HuH-7 (cell line): ENCODE data around the gene NR2C1.
"Not testable (repeated sequence)": the region's sequence is repeated elsewhere in the genome, so short reads cannot be mapped to it uniquely, and the experiment has no call there.

Experiments
- DNase-seq: peaks from one replicate; pipeline ENCODE4 v3.0.0; 2011; ENCODE audit warnings: low spot score

The NR2C1 gene

DNA sequence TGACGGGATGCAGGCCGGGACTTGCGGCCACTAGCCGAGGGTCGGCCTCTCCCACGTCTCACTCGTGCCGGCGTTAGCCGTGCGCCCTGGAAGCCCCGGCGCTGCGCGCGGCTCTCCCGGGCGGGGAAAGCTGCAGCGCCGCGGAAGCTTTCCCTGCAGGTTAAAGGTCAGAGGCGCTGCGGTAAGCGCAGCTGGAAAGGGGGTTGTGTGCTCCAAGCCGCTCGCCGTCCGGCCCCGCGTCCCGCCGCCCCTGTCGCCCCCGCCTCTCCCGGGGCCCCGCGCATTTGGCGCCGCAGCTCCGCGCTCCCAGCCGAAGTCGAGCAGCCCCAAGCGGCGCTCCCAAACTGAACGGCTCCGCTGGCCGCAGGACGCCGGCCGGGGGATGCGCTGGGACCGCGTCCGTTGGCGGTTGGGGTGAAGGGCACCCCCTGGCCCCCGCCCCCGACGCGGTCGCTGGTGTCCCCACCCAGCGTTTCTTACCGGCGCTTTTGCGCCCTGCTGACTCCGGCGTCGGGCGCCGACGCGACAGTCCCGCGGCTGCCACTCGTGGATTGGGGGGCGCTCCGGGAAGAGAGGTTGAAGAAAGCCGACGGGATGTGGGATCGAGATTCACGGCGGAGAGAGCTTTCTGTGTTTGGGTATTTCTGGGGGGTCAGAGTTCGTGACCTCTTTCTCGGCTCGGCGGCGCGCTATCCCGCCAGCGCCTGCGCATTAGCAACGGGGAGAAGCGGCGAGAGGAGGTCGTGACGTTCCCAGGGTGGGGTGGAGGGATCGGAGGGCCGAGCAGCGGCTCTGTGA is at the start of gene NR2C1:
Gene NR2C1 (minus strand): TSS at position 719 of the 798 bp plus-strand sequence. CDS start 6,234 bp downstream, outside the sequence.
- DNase-seq, result peak; percentile 94

- DNase-seq, result no peak
Observed at GRCh38 chr12:95118788-95119179, 45.4 kb upstream of the NR2C1 start.

- DNase-seq, result no peak
Observed at GRCh38 chr12:95118138-95118787, 44.8 kb upstream of the NR2C1 start.

DNA sequence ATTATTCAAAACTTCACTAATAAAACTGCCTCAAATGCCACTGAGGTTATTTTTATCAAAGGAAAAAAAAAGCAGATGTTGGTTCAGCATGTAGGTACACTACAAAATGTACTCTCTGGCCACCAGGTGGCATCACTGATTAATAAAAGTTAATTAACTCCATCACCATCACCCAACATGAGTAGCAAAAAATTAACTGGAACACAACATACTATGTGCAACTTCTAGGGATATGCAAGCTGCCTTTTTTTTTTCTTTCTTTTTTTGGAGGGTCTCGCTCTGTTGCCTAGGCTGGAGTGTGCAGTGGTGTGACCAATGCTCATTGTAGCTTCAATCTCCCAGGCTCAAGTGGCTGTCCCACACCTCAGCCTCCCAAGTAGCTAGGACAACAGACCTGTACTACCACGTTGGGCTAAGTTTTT is 43.8 kb upstream of the NR2C1 start:
- peak; percentile 29 for DNase-seq

DNA sequence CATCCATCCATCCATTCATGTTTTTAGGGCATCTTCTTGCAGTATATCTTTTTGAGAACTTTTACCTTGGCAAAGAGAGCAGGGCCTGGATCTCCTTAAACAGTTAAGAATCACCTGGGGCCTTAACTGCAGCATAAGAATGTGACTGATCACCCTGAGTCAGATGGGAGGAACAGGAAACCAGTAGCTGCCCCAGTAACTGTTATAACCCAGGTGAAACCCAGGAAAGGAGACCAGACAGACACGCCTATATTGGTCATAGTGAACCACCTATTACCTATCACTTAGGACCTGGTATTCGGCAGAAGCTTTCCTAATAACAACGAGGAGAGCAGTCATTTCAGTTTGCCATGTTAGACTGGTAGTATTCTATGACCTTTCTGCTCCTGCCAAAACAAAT is 43.4 kb upstream of the NR2C1 start:
- no peak for DNase-seq

GRCh38 chr12:95116341-95116740 is 42.9 kb upstream of the NR2C1 start:
- no peak for DNase-seq

DNA sequence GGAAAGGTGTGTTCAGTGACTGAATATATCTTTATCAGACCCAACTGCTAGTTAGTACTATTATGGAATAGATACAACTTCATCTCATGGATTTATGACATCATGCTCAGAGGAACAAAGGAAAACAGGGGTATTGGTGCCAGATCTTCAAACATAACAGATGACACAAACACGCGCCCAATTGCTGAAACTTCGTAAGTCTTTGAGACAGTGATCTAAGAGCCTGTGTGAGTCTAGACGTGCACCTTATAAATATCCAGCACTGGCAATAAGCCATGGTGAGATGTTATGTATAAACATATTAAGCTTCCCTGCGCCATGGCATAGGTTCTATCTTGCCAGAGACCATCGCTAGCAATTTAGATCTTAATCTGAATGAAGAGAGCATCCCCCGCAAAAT is 42.2 kb upstream of the NR2C1 start:
- no peak for DNase-seq

GRCh38 chr12:95114766-95115405 is 41.5 kb upstream of the NR2C1 start:
- no peak for DNase-seq

- DNase-seq, result no peak
Observed at GRCh38 chr12:95107362-95107761, 33.9 kb upstream of the NR2C1 start.

DNA sequence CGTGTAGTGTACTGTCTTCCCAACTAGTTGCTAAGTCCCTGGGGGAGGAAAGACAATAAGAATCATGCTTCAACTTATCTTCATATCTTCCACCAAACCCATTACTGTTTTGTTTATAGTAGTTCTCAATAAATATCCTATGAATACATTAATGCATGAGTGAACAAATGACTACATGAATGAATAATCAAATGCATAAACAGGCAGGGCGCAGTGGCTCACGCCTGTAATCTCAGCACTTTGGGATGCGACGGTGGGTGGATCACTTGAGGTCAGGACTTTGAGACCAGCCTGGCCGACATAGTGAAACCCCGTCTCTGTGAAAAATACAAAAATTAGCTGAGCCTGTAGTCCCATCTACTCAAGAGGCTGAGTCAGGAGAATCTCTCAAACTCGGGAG is 32.1 kb upstream of the NR2C1 start:
- no peak for DNase-seq

- no peak for DNase-seq
Observed at GRCh38 chr12:95104919-95105452, 31.6 kb upstream of the NR2C1 start.

DNA sequence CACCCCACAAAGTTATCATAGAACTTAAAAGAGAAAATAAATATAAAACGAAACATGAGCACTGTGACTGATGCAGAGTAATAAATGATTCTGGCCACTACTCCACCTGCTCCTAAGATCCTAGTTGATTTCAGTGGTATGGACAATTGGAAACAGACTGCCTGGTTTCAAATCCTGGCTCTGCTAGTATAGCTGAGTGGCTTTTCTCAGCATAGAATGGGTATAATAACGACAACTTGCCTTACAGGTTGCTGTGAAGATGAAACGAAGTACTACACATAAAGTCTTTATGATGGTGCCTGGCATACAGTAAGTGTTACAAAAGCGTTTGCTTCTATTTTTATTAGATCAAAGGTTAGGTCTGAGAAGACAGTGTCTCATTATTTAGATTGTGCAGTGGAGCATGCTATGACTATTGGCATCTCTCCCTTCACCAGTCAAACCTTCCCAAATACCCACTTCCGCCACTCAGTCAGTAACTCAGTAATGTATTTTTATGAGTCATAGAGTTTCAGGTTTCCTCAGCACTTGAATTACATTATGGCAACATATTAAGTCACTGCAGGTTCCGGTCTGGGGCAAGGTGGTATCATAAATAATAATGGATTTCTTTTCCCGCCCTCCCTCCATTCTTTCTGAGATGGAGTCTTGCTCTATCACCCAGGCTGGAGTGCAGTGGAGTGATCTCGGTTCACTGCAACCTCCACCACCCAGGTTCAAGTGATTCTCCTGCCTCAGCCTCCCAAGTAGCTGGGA is 29.7 kb upstream of the NR2C1 start:
- DNase-seq, result no peak

GRCh38 chr12:95101957-95102356 is 28.5 kb upstream of the NR2C1 start:
- not testable (repeated sequence) for DNase-seq

GRCh38 chr12:95100264-95101190 is 27.1 kb upstream of the NR2C1 start:
- DNase-seq, result no peak

- DNase-seq, result no peak
Observed at GRCh38 chr12:95099270-95099790, 25.9 kb upstream of the NR2C1 start.

DNA sequence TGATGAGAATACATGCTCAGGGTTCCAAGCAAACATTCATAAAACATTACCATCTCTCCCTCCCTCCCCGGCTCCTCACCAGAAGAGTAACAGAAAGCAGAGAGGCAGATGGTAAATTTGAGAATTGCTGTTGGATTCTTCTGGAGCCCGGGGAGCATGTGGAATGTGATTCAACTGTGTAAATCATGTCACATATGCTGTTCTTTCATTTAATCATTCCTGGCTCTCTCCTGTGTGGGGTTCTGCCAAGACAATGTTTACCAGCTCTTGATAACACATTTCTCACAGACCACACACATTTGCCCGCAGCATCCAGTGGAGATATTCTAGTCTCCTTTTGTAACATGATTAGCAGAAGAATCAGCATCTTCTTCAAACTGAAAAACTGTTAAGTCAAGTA is 23.4 kb upstream of the NR2C1 start:
- DNase-seq, result no peak

GRCh38 chr12:95096378-95096777 is 23.0 kb upstream of the NR2C1 start:
- no peak for DNase-seq

- not testable (repeated sequence) for DNase-seq
Observed at GRCh38 chr12:95095866-95096265, 22.4 kb upstream of the NR2C1 start.

GRCh38 chr12:95089462-95089861 is 16.0 kb upstream of the NR2C1 start:
- no peak for DNase-seq

GRCh38 chr12:95088379-95088778 is 15.0 kb upstream of the NR2C1 start:
- DNase-seq, result no peak

- DNase-seq, result no peak
Observed at GRCh38 chr12:95085612-95086011, 12.2 kb upstream of the NR2C1 start.
